GM23338 (cell line): ENCODE measurements around the gene PYM1.
"Not testable (repeated sequence)": the region's sequence is repeated elsewhere in the genome, so short reads cannot be mapped to it uniquely, and the experiment has no call there.

ENCODE experiments used
- CREB1 ChIP-seq: fragments of 250-450 bp; sonication (Bioruptor Pico); IDR thresholded peaks from 2 replicates; pipeline ENCODE4 v1.5.0; 2020; ENCODE audit warnings: low read depth, mild to moderate bottlenecking, moderate library complexity
- EZH2 ChIP-seq: fragments of 200-600 bp; sonication (generic); IDR thresholded peaks from one replicate; pipeline ENCODE4 v1.8.0; 2017; ENCODE audit warnings: antibody characterized with exemption, mild to moderate bottlenecking, low read depth; ENCODE audit not compliant: unreplicated experiment
- EZH2phosphoT487 ChIP-seq: fragments of 200-600 bp; sonication (generic); IDR thresholded peaks from one replicate; pipeline ENCODE4 v1.8.1; 2018; ENCODE audit warnings: antibody characterized with exemption; ENCODE audit not compliant: unreplicated experiment
- JUNB ChIP-seq: IDR thresholded peaks from one replicate; pipeline ENCODE4 v1.6.1; 2016; ENCODE audit warnings: antibody characterized with exemption; ENCODE audit not compliant: unreplicated experiment
- NANOG ChIP-seq: IDR thresholded peaks from 2 replicates; pipeline ENCODE4 v1.6.1; 2016; ENCODE audit warnings: antibody characterized with exemption, borderline replicate concordance
- POLR2AphosphoS5 ChIP-seq: IDR thresholded peaks from 2 replicates; pipeline ENCODE4 v1.6.1; 2016; ENCODE audit warnings: antibody characterized with exemption, low read depth
- STAT1 ChIP-seq: IDR thresholded peaks from one replicate; pipeline ENCODE4 v1.6.1; 2016; ENCODE audit warnings: antibody characterized with exemption; ENCODE audit not compliant: unreplicated experiment
- ZNF114 ChIP-seq: fragments of 250-450 bp; sonication (Bioruptor Pico); IDR thresholded peaks from 2 replicates; pipeline ENCODE4 v1.5.0; 2020; ENCODE audit warnings: mild to moderate bottlenecking, moderate library complexity
- TF ChIP-seq, protein P1 (sequence below), 2 experiments: fragments of 200-600 bp in 1 of 2; sonication (generic) in 1 of 2; conservative IDR thresholded peaks; 2 replicates each; pipeline versions ENCODE4 v1.5.1 to v1.6.1; 2016 to 2017; ENCODE audit warnings: antibody characterized with exemption in 2 of 2, low read depth in 2 of 2, mild to moderate bottlenecking in 2 of 2, moderate library complexity in 1 of 2
- TF ChIP-seq, protein P2 (sequence below): IDR thresholded peaks from one replicate; pipeline ENCODE4 v1.6.1; 2018; ENCODE audit warnings: antibody characterized with exemption; ENCODE audit not compliant: unreplicated experiment
- TF ChIP-seq, protein P3 (sequence below): fragments of 250-450 bp; sonication (Bioruptor Pico); IDR thresholded peaks from 2 replicates; pipeline ENCODE4 v1.5.0; 2020; ENCODE audit warnings: mild to moderate bottlenecking, moderate library complexity

DNA sequence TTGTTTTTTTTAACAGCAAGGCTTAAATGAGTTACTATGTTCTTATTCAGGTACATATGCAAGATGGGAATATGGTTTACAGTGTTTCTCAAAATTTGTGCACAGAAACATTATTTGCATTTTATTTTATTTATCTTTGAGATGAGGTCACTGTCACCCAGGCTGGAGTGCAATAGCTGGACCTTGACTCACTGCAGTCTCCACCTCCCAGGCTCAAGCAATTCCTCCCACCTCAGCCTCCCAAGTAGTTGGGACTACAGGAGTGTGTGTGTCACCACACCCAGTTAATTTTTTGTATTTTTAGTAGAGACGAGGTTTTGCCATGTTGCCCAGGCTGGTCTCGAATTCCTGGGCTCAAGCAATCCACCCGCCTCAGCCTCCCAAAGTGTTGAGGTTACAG is 8.7 kb downstream of the PYM1 start:
- TF ChIP-seq, protein P1, sequence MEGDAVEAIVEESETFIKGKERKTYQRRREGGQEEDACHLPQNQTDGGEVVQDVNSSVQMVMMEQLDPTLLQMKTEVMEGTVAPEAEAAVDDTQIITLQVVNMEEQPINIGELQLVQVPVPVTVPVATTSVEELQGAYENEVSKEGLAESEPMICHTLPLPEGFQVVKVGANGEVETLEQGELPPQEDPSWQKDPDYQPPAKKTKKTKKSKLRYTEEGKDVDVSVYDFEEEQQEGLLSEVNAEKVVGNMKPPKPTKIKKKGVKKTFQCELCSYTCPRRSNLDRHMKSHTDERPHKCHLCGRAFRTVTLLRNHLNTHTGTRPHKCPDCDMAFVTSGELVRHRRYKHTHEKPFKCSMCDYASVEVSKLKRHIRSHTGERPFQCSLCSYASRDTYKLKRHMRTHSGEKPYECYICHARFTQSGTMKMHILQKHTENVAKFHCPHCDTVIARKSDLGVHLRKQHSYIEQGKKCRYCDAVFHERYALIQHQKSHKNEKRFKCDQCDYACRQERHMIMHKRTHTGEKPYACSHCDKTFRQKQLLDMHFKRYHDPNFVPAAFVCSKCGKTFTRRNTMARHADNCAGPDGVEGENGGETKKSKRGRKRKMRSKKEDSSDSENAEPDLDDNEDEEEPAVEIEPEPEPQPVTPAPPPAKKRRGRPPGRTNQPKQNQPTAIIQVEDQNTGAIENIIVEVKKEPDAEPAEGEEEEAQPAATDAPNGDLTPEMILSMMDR (conservative IDR thresholded peaks at IDR 0.05; ENCODE audit: low read depth in 2 of 2), result not testable (repeated sequence)
- not testable (repeated sequence) for TF ChIP-seq EZH2phosphoT487; EZH2; JUNB; POLR2AphosphoS5; CREB1 (CRISPR knock-in tag); ZNF114 (CRISPR knock-in tag); STAT1; NANOG
- TF ChIP-seq, protein P2, sequence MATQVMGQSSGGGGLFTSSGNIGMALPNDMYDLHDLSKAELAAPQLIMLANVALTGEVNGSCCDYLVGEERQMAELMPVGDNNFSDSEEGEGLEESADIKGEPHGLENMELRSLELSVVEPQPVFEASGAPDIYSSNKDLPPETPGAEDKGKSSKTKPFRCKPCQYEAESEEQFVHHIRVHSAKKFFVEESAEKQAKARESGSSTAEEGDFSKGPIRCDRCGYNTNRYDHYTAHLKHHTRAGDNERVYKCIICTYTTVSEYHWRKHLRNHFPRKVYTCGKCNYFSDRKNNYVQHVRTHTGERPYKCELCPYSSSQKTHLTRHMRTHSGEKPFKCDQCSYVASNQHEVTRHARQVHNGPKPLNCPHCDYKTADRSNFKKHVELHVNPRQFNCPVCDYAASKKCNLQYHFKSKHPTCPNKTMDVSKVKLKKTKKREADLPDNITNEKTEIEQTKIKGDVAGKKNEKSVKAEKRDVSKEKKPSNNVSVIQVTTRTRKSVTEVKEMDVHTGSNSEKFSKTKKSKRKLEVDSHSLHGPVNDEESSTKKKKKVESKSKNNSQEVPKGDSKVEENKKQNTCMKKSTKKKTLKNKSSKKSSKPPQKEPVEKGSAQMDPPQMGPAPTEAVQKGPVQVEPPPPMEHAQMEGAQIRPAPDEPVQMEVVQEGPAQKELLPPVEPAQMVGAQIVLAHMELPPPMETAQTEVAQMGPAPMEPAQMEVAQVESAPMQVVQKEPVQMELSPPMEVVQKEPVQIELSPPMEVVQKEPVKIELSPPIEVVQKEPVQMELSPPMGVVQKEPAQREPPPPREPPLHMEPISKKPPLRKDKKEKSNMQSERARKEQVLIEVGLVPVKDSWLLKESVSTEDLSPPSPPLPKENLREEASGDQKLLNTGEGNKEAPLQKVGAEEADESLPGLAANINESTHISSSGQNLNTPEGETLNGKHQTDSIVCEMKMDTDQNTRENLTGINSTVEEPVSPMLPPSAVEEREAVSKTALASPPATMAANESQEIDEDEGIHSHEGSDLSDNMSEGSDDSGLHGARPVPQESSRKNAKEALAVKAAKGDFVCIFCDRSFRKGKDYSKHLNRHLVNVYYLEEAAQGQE, result not testable (repeated sequence)
- TF ChIP-seq, protein P3, sequence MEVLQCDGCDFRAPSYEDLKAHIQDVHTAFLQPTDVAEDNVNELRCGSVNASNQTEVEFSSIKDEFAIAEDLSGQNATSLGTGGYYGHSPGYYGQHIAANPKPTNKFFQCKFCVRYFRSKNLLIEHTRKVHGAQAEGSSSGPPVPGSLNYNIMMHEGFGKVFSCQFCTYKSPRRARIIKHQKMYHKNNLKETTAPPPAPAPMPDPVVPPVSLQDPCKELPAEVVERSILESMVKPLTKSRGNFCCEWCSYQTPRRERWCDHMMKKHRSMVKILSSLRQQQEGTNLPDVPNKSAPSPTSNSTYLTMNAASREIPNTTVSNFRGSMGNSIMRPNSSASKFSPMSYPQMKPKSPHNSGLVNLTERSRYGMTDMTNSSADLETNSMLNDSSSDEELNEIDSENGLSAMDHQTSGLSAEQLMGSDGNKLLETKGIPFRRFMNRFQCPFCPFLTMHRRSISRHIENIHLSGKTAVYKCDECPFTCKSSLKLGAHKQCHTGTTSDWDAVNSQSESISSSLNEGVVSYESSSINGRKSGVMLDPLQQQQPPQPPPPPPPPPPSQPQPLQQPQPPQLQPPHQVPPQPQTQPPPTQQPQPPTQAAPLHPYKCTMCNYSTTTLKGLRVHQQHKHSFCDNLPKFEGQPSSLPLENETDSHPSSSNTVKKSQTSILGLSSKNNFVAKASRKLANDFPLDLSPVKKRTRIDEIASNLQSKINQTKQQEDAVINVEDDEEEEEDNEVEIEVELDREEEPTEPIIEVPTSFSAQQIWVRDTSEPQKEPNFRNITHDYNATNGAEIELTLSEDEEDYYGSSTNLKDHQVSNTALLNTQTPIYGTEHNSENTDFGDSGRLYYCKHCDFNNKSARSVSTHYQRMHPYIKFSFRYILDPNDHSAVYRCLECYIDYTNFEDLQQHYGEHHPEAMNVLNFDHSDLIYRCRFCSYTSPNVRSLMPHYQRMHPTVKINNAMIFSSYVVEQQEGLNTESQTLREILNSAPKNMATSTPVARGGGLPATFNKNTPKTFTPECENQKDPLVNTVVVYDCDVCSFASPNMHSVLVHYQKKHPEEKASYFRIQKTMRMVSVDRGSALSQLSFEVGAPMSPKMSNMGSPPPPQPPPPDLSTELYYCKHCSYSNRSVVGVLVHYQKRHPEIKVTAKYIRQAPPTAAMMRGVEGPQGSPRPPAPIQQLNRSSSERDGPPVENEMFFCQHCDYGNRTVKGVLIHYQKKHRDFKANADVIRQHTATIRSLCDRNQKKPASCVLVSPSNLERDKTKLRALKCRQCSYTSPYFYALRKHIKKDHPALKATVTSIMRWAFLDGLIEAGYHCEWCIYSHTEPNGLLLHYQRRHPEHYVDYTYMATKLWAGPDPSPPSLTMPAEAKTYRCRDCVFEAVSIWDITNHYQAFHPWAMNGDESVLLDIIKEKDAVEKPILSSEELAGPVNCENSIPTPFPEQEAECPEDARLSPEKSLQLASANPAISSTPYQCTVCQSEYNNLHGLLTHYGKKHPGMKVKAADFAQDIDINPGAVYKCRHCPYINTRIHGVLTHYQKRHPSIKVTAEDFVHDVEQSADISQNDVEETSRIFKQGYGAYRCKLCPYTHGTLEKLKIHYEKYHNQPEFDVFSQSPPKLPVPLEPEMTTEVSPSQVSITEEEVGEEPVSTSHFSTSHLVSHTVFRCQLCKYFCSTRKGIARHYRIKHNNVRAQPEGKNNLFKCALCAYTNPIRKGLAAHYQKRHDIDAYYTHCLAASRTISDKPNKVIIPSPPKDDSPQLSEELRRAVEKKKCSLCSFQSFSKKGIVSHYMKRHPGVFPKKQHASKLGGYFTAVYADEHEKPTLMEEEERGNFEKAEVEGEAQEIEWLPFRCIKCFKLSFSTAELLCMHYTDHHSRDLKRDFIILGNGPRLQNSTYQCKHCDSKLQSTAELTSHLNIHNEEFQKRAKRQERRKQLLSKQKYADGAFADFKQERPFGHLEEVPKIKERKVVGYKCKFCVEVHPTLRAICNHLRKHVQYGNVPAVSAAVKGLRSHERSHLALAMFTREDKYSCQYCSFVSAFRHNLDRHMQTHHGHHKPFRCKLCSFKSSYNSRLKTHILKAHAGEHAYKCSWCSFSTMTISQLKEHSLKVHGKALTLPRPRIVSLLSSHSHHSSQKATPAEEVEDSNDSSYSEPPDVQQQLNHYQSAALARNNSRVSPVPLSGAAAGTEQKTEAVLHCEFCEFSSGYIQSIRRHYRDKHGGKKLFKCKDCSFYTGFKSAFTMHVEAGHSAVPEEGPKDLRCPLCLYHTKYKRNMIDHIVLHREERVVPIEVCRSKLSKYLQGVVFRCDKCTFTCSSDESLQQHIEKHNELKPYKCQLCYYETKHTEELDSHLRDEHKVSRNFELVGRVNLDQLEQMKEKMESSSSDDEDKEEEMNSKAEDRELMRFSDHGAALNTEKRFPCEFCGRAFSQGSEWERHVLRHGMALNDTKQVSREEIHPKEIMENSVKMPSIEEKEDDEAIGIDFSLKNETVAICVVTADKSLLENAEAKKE (CRISPR knock-in tag), result not testable (repeated sequence)
